ENCODE measurements around the gene RASSF9. TPM values are rescaled to one million over a fixed set of nuclear protein-coding genes. Genes with fewer than 3 reads are reported as not detected.

RASSF9 gene
- total RNA-seq: 0.16 TPM in 2 replicates
- long read RNA-seq, partial matches to known transcripts: 0 of 2 reads
- long read RNA-seq, other reads (novel, unspliced or antisense): 2 of 2 reads

DNA sequence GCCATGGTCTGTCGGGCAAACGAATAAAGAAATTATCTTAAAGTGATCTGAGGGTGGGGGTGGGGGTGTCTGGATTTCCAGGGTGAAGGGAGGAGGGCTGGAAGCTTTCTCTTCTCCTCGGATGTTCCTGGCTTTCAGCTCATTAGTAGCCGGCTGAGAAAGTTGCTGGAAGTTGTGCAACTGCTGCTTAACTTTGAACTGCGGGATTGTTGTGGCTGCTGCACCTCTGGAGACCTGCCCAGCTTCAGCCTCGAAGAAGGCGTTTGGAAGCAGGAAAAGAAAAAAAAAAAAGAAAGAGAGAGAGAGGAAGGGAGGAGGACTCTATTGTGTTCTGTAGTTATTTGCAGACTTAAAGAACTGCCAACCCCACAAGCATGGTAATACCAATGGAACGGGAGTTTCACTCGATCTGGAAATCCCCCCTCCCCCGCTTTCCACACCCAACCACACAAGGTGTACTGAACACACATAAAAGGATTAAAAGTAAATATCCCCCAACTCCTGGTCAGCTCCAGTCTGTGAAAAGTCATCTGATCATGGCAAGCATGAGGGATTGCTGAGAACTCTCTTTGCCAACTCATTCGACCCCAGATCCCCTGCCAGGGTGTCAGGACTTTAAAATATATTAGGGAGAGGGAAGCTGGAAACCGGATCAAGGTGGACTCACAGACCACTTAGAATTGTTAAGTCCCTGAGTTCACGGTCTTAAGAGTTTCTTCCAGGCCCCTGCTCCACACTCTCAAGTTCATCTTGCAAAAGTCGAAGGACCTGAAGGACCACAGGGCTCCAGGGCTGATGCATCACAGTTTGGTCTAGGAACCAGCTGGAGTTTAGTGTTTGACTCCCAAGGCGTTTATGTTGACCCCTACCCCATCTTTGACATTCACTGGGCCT lies at the start of gene RASSF9:
Gene RASSF9, minus strand, starts transcription at position 213 of the 894 bp plus-strand sequence. Its CDS starts 208 bp downstream, at position 5.
- H3K27ac Mint-ChIP-seq (ENCODE audit: unreplicated experiment): peak within 1 kb of the TSS; percentile 45
- H3K27me3 Mint-ChIP-seq (ENCODE audit: unreplicated experiment): no peaks in the 10 kb centered on the region
- H3K9me3 Mint-ChIP-seq (ENCODE audit: unreplicated experiment): no peaks in the 10 kb centered on the region
- DNase-seq (ENCODE audit: extremely low spot score, unreplicated experiment): no peak
- H3K36me3 Mint-ChIP-seq (ENCODE audit: unreplicated experiment): no peaks in the 10 kb centered on the region
- peaks cover 25% of the 10 kb centered on the region for H3K4me1 Mint-ChIP-seq (ENCODE audit: unreplicated experiment)
- H3K4me3 Mint-ChIP-seq (ENCODE audit: unreplicated experiment): peak within 1 kb of the TSS; percentile 59
- TF ChIP-seq, protein P1, sequence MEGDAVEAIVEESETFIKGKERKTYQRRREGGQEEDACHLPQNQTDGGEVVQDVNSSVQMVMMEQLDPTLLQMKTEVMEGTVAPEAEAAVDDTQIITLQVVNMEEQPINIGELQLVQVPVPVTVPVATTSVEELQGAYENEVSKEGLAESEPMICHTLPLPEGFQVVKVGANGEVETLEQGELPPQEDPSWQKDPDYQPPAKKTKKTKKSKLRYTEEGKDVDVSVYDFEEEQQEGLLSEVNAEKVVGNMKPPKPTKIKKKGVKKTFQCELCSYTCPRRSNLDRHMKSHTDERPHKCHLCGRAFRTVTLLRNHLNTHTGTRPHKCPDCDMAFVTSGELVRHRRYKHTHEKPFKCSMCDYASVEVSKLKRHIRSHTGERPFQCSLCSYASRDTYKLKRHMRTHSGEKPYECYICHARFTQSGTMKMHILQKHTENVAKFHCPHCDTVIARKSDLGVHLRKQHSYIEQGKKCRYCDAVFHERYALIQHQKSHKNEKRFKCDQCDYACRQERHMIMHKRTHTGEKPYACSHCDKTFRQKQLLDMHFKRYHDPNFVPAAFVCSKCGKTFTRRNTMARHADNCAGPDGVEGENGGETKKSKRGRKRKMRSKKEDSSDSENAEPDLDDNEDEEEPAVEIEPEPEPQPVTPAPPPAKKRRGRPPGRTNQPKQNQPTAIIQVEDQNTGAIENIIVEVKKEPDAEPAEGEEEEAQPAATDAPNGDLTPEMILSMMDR (IDR thresholded peaks at IDR 0.05): no peak

- peaks cover 43% of the 10 kb centered on the region for H3K27me3 Mint-ChIP-seq (ENCODE audit: unreplicated experiment)
- no peaks in the 10 kb centered on the region for H3K9me3 Mint-ChIP-seq (ENCODE audit: unreplicated experiment)
- no peak for DNase-seq (ENCODE audit: extremely low spot score, unreplicated experiment)
- no peaks in the 10 kb centered on the region for H3K36me3 Mint-ChIP-seq (ENCODE audit: unreplicated experiment)
- no peak overlapping the region for H3K27ac Mint-ChIP-seq (ENCODE audit: unreplicated experiment)
- TF ChIP-seq, protein P1 (IDR thresholded peaks at IDR 0.05): no peak
- no peaks in the 10 kb centered on the region for H3K4me1 Mint-ChIP-seq (ENCODE audit: unreplicated experiment)
- H3K4me3 Mint-ChIP-seq (ENCODE audit: unreplicated experiment): no peak overlapping the region
Measured at GRCh38 chr12:85883763-85884162, 47.6 kb upstream of the RASSF9 start.

GRCh38 chr12:85877459-85877858 lies 41.2 kb upstream of the RASSF9 start:
- Mint-ChIP-seq H3K27ac (ENCODE audit: unreplicated experiment) (no peak overlapping the region), H3K9me3 (ENCODE audit: unreplicated experiment) (no peaks in the 10 kb centered on the region), H3K4me1 (ENCODE audit: unreplicated experiment) (no peaks in the 10 kb centered on the region), H3K36me3 (ENCODE audit: unreplicated experiment) (no peaks in the 10 kb centered on the region), H3K4me3 (ENCODE audit: unreplicated experiment) (no peak overlapping the region), H3K27me3 (ENCODE audit: unreplicated experiment) (peaks cover 46% of the 10 kb centered on the region)
- no peak for DNase-seq (ENCODE audit: extremely low spot score, unreplicated experiment)
- TF ChIP-seq, protein P1 (IDR thresholded peaks at IDR 0.05): no peak

DNA sequence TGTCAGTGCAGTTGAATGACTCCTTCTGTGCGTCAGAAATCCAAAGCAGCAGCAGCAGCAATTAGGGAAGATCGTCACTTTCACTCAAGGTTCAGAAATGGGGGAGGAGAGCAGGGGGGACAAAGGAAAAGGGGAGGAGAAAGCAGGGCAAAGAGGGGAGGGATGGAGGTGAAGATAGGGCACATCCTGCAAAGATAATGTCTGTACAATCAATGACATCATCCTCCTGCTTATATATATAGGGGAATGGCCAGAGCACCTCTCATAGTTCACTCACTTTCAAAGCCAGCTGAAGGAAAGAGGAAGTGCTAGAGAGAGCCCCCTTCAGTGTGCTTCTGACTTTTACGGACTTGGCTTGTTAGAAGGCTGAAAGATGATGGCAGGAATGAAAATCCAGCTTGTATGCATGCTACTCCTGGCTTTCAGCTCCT lies 37.8 kb upstream of the RASSF9 start, which contains the start of gene NTS:
Gene NTS, plus strand, starts transcription at position 265 of the 431 bp plus-strand sequence. Its CDS starts 109 bp downstream, at position 374.
- Mint-ChIP-seq H3K27ac (ENCODE audit: unreplicated experiment) (no peak within 1 kb of the TSS), H3K4me3 (ENCODE audit: unreplicated experiment) (no peak within 1 kb of the TSS), H3K27me3 (ENCODE audit: unreplicated experiment) (peaks cover 60% of the 10 kb centered on the region), H3K9me3 (ENCODE audit: unreplicated experiment) (no peaks in the 10 kb centered on the region), H3K36me3 (ENCODE audit: unreplicated experiment) (no peaks in the 10 kb centered on the region), H3K4me1 (ENCODE audit: unreplicated experiment) (no peaks in the 10 kb centered on the region)
- DNase-seq (ENCODE audit: extremely low spot score, unreplicated experiment): no peak
- TF ChIP-seq, protein P1 (IDR thresholded peaks at IDR 0.05): no peak

DNA sequence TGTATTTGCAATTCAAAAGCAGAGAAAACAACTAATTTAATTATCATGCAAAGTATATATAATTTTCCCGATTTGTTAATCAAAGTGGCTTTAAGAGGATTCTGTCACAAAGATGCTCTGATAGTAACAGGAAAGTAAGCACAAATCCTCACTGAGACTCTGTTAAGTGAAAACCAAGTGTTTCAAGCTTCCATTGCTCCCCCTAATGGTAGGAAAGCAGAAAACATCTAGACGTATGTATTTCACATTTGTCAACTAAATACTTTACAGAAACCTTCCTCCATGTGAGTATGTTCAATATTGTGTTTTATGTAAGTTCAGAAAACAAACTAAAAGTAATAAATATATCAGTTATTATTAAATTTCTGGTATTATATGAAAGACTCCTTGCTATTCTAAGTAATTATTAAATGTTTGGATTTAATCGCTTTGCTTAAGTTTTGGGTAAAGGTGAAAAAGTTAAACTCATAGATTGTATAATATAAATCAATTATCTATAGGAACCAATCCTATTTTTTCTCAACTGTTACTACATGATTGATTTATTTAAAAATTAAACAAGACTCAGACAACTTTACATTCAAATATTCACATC lies 36.4 kb upstream of the RASSF9 start:
- no peak overlapping the region for H3K27ac Mint-ChIP-seq (ENCODE audit: unreplicated experiment)
- no peak for DNase-seq (ENCODE audit: extremely low spot score, unreplicated experiment)
- no peaks in the 10 kb centered on the region for H3K4me1 Mint-ChIP-seq (ENCODE audit: unreplicated experiment)
- no peak overlapping the region for H3K4me3 Mint-ChIP-seq (ENCODE audit: unreplicated experiment)
- TF ChIP-seq, protein P1 (IDR thresholded peaks at IDR 0.05): peak; percentile 80
- peaks cover 62% of the 10 kb centered on the region for H3K27me3 Mint-ChIP-seq (ENCODE audit: unreplicated experiment)
- no peaks in the 10 kb centered on the region for H3K36me3 Mint-ChIP-seq (ENCODE audit: unreplicated experiment)
- H3K9me3 Mint-ChIP-seq (ENCODE audit: unreplicated experiment): no peaks in the 10 kb centered on the region

Measured in osteocyte (in vitro differentiated cells).